GM21367 (cell line): ENCODE data around the gene MMEL1.

Experiments used
- ATAC-seq: cut with Tn5 transposase; IDR thresholded peaks from one replicate; pipeline ENCODE4 v1.9.1; 2021; ENCODE audit not compliant: unreplicated experiment

Gene MMEL1

GRCh38 chr1:2643414-2644077, 10.7 kb upstream of the MMEL1 start:
- no peak for ATAC-seq

- peak; percentile 48 for ATAC-seq
Measured at GRCh38 chr1:2642560-2643413, 10.0 kb upstream of the MMEL1 start.

DNA sequence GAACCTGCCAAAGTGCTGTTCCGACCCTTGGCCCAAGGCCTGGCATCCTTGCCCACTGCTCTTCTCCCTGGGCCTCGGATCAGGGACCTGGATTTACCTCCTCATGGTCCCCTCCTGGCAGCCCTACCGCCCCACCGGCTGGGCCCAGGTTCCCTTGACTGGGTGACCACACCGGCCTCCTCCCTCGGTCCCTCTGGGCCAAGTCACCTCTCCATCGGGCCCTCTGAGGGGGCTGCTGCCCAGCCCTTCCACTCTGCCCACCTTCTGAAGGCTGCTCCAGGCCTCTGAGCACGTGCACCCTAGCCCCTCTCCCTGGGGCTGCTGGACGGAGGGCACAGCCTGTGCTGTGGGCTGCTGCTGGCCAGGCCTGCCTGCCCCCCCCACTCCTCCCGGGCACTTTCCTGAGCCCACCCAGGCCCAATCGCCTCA, 9.3 kb upstream of the MMEL1 start:
- ATAC-seq, result peak; percentile 5

DNA sequence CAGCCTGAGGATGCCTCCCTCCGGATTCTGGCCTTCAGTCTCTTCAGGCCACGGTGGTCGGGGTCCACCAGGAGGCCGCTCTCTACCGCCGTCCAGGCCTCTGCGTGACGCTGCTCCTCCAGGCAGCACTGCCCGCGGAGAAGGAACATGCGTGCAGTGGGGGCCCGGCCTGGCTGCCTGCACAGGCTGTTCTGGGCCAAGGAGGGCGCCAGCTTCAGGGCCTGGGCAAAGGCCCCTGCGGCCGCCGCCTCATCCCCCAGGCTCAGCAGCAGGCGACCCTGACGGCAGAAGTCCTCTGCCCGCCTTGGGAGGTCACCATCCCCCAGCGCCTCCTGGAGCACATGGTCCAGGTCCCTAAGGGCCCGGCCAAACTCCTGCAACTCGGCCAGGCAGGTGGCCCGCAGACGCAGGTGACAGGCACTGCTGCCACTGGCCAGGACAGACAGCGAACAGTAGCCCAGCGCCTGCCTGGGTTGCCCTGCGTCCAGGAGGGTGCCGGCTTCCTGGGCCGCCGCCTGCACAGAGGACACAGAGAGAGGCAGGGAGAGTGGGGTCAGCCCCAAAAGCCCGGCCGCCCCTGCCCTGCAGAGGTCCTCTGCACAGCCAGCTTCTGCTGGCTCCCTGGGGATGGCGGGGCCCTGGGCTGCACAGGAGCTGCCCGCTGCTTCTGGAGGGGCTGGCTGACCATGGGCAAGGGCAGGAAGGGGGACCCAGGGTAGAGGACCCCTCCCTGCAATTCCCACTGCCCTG, 8.7 kb upstream of the MMEL1 start:
- ATAC-seq, result no peak

GRCh38 chr1:2640626-2641025, 7.8 kb upstream of the MMEL1 start:
- ATAC-seq, result no peak

DNA sequence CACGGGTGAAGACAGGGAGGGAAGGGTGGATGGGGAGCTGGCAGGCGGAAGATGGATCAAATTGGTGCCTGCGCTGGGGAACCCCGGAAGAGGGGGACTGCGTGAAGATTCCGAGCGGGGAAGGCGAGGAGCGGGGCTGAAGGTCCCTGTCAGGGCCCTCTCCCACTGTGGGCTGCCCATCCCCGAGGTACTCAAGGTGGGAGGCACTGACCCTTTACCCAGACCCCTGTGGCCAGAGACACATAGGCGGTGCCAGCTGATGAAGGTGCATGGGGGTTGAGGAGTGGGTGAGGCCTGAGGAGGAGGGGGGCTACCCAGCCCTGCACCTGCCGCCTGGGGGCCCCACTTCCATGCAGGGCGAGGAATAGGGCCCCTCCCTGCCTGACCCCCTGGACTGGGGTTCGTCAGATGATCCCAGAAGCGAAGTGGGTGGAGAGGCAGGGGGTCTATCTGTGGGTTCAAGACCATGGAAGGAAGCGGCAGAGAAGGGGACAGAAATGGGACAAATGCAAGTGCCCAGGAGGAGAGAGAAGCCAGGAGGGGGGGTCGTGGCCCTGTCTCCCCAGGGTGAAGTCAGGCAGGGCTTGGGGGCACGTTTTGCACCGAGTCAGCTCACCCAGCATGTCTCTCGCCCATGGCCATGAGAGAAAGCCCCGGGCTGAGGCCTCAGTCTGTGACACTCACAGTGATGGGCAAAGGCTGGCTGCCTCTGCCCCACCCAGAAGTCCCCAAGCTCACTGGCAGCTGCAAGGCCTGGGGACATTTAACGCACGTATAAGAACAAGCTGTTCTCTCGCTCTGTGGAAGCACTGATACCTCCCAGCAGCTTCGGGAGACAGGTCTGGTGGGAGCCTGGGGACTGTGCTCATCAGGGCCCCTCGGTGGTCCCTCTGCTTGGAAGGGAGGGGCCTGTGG, 7.0 kb upstream of the MMEL1 start:
- no peak for ATAC-seq

GRCh38 chr1:2639203-2639602, 6.4 kb upstream of the MMEL1 start:
- no peak for ATAC-seq

DNA sequence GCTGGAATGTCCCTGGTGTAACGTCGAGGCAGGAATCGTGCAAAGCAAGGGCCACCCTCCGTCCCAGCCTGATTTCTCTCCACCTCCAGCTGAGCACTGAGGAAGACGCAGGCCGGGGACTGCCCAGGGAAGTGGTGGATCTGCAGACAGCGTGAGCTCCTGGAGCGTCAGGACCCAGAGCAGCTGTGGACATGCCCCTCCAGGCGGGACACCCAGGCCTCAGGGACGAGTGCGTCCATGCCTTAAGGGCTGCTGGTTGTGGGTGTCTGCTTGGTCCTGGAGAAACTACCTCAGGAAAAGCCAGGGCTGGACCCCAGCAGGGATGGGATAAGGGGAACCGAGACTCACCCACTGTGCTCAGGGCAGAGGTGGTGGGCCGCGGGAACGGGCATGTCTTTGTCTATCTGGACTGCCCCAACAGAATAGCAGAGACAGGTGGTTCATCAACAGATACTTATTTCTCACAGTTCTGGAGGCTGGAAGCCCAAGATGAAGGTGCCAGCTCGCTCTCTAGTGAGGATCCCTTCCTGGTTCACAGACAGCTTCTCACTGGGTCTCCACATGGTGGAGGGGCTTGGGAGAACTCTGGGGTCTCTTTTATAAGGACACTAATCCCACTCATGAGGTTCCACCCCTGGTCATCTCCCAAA, 5.8 kb upstream of the MMEL1 start:
- no peak for ATAC-seq

DNA sequence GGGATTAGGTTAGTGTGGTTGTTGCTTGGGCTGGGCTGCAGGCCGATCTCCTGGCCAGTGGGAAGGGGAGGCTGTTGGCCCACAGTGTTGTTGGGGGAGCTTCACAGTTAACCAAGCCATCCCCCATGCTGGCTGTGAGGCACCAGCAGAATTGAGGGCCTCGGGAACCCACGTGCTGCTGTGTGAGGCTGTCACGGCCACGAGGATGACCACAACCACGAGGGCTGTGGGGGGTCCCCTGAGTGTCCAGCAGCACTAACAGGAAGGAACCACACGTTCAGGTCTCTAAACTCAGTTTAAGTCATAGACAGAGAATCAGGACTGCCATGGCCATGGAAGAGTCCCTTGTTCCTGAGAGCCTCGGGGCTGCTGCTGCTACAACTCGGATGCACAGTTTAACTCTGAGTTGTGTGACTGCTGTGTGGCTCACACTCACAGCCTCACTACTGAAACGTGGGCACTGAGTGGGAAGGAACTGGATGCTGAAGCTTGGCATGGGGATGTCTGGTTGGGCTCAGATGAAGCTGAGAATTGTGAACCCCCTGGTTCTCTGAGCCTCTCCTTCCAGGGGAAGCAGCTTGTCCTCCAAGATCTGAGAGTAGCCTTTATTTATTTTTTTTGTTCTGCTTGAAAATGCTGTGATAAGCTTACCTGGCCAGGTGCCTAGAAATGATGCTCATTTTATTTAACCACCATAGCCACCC, 4.8 kb upstream of the MMEL1 start:
- ATAC-seq, result no peak

- no peak for ATAC-seq
Measured at GRCh38 chr1:2636733-2637132, 3.9 kb upstream of the MMEL1 start.

- ATAC-seq, result no peak
Measured at GRCh38 chr1:2635361-2636010, 2.7 kb upstream of the MMEL1 start.

DNA sequence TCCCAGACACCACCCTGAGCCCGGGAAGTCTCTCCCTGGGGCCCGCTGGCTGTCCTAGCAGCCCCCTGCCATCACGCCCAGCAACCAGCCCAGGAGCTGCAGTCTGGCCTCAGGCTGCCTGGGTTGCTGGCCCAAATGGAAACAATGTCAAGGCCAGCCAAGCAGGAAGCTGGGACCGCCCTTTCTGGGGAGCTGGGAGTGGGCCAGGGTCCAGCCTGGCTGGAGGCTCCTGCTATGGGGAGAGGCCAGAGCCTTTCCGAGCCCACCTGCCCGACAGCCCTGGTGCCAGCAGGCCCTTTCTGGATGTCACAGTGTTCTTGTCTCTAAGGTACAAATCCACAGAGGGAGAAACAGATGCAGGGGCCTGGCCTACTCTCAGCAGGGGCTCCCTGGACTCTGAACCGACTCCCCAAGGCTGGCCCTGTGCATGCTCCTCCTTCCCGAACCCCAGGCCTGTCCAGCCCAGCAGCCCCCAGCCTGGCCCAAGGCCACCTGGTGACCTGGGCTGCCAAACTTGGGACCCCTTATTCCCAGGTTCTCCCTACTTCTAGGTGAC, 1.2 kb upstream of the MMEL1 start:
- no peak for ATAC-seq

- ATAC-seq, result no peak
Measured at GRCh38 chr1:2633366-2633935, 635 bp upstream of the MMEL1 start.

GRCh38 chr1:2632051-2632430, 775 bp downstream of the MMEL1 start:
- no peak for ATAC-seq

GRCh38 chr1:2631136-2632050, 1.4 kb downstream of the MMEL1 start:
- no peak for ATAC-seq

DNA sequence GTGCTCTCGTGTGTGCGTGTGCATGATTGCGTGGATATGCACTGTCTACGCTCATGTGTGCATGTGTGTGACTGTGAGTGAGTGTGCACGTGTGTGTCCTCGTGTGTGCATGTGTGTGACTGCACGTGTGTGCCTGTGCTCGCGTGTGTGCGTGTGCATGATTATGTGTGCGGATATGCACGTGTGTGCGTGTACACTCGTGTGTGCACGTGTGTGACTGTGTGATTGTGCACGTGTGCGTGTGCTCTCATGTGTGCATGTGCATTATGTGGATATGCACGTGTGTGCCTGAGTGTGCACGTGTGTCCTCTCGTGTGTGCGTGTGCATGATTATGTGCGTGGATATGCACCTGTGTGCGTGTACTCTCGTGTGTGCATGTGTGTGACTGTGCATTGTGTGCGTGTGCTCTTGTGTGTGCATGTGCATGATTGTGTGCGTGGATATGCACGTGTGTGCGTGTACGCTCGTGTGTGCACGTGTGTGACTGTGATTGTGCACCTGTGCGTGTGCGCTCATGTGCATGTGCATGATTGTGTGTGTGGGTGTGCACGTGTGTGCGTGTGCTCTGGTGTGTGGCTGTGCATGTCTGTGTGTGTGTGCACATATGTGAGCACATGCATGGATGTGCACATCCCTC, 2.2 kb downstream of the MMEL1 start:
- ATAC-seq, result no peak
